IMR-90 (cell line): Measurements from ENCODE around the gene ARL14EP. TPM values are rescaled to one million over a fixed set of nuclear protein-coding genes. Genes with fewer than 3 reads are reported as not detected.

Experiments
- ATAC-seq: fragments of 200-7000 bp; cut with Tn5 transposase; 2 replicates; pipeline ENCODE4 v1.9.1; 2020; ENCODE audit warnings: low read depth, mild to moderate bottlenecking, moderate library complexity
- BruUV-seq: library from RNA; stranded (reverse); fragments of 400-500 nt; replicated peaks from 2 replicates; lab custom pipeline; 2021; lab: Mats Ljungman, UMichigan
- CTCF ChIA-PET: fragments of 300-600 bp; formaldehyde crosslinking; extraction: SDS; loops from one replicate; lab custom pipeline; 2021; ENCODE audit warnings: antibody characterized with exemption; lab: Yijun Ruan, JAX
- POLR2A ChIA-PET: fragments of 300-600 bp; sonication (Branson Sonifier 250); formaldehyde crosslinking; loops from one replicate; lab custom pipeline; 2022; ENCODE audit warnings: antibody characterized with exemption; ENCODE audit not compliant: unreplicated experiment; lab: Charles Lee
- DNase-seq: peaks from one replicate; pipeline ENCODE4 v3.0.0; 2013
- H2AFZ ChIP-seq: replicated peaks from 2 replicates; pipeline ENCODE3; 2013; ENCODE audit warnings: low read length, mild to moderate bottlenecking; ENCODE audit not compliant: poor library complexity
- H2AK5ac ChIP-seq: 2 replicates; pipeline ENCODE4 v1.6.1; 2013; ENCODE audit warnings: low read depth, low read length, inconsistent platforms
- H2AK9ac ChIP-seq: replicated peaks from 2 replicates; pipeline ENCODE3; 2013; ENCODE audit warnings: mild to moderate bottlenecking, low read depth, low read length, moderate library complexity; ENCODE audit not compliant: poor library complexity
- H2BK120ac ChIP-seq: 2 replicates; pipeline ENCODE4 v1.6.1; 2013; ENCODE audit warnings: low read depth, low read length, inconsistent platforms
- H2BK15ac ChIP-seq: 3 replicates; pipeline ENCODE4 v1.6.1; 2013; ENCODE audit warnings: low read depth, low read length, inconsistent platforms
- H2BK20ac ChIP-seq: 2 replicates; pipeline ENCODE4 v1.6.1; 2013; ENCODE audit warnings: low read depth, mild to moderate bottlenecking, inconsistent platforms, low read length, moderate library complexity
- H2BK5ac ChIP-seq: 2 replicates; pipeline ENCODE4 v1.6.1; 2013; ENCODE audit warnings: mild to moderate bottlenecking, low read depth, low read length, inconsistent platforms; ENCODE audit not compliant: poor library complexity, severe bottlenecking
- H3K14ac ChIP-seq: replicated peaks from 2 replicates; pipeline ENCODE4 v1.6.1; 2013; ENCODE audit warnings: low read depth, low read length, inconsistent platforms
- H3K18ac ChIP-seq: 2 replicates; pipeline ENCODE4 v1.6.1; 2013; ENCODE audit warnings: low read depth, low read length, control low read depth
- H3K23ac ChIP-seq: 2 replicates; pipeline ENCODE4 v1.6.1; 2013; ENCODE audit warnings: low read depth, low read length, inconsistent platforms
- H3K27ac ChIP-seq: 2 replicates; pipeline ENCODE4 v1.5.1; 2013; ENCODE audit warnings: mild to moderate bottlenecking, control low read depth, low read length; ENCODE audit not compliant: insufficient read depth
- H3K27me3 ChIP-seq: 2 replicates; pipeline ENCODE4 v1.6.1; 2013; ENCODE audit warnings: low read length; ENCODE audit not compliant: control insufficient read depth, insufficient read depth
- H3K36me3 ChIP-seq: 2 replicates; pipeline ENCODE4 v1.6.1; 2013; ENCODE audit warnings: low read length, mixed read lengths; ENCODE audit not compliant: control insufficient read depth, insufficient read depth
- H3K4ac ChIP-seq: 2 replicates; pipeline ENCODE4 v1.6.1; 2013; ENCODE audit warnings: low read depth, low read length, inconsistent platforms
- H3K4me1 ChIP-seq: 2 replicates; pipeline ENCODE4 v1.6.1; 2013; ENCODE audit warnings: low read length, mixed read lengths; ENCODE audit not compliant: control insufficient read depth, insufficient read depth
- H3K4me2 ChIP-seq: 2 replicates; pipeline ENCODE4 v1.6.1; 2013; ENCODE audit warnings: low read depth, mild to moderate bottlenecking, control low read depth, low read length, moderate library complexity
- H3K4me3 ChIP-seq: 2 replicates; pipeline ENCODE4 v1.5.1; 2013; ENCODE audit warnings: low read depth, mild to moderate bottlenecking, control low read depth, low read length, moderate library complexity; ENCODE audit not compliant: insufficient read depth
- H3K56ac ChIP-seq: 2 replicates; pipeline ENCODE4 v1.6.1; 2013; ENCODE audit warnings: low read length, inconsistent platforms; ENCODE audit not compliant: insufficient read depth; ENCODE audit errors: extremely low read depth
- H3K79me1 ChIP-seq, 2 experiments: 2 replicates each; pipeline ENCODE4 v1.6.1; 2013; ENCODE audit warnings: low read length in 2 of 2, inconsistent platforms in 1 of 2, low read depth in 1 of 2
- H3K9ac ChIP-seq: 2 replicates; pipeline ENCODE4 v1.6.1; 2013; ENCODE audit warnings: low read depth, low read length, control low read depth
- H3K9me1 ChIP-seq: 2 replicates; pipeline ENCODE4 v1.6.1; 2013; ENCODE audit warnings: low read length, inconsistent platforms; ENCODE audit not compliant: insufficient read depth
- H3K9me3 ChIP-seq: 2 replicates; pipeline ENCODE4 v1.6.1; 2013; ENCODE audit warnings: low read length; ENCODE audit not compliant: control insufficient read depth, insufficient read depth
- H4K20me1 ChIP-seq: 2 replicates; pipeline ENCODE4 v1.6.1; 2013; ENCODE audit warnings: low read length, inconsistent platforms; ENCODE audit not compliant: insufficient read depth
- H4K5ac ChIP-seq: 2 replicates; pipeline ENCODE4 v1.6.1; 2013; ENCODE audit warnings: mild to moderate bottlenecking, low read depth, low read length, control low read depth
- H4K8ac ChIP-seq, 2 experiments: 2 replicates each; pipeline ENCODE4 v1.6.1; 2013; ENCODE audit warnings: low read depth in 2 of 2, low read length in 2 of 2, control low read depth in 1 of 2, inconsistent platforms in 1 of 2
- H4K91ac ChIP-seq: 2 replicates; pipeline ENCODE4 v1.6.1; 2013; ENCODE audit warnings: low read depth, low read length, inconsistent platforms; ENCODE audit not compliant: insufficient read depth
- BHLHE40 ChIP-seq: fragments of 150-350 bp; IDR thresholded peaks from 2 replicates; pipeline ENCODE4 v1.6.1; 2016; ENCODE audit warnings: mild to moderate bottlenecking, low read depth, low read length
- CHD1 ChIP-seq: IDR thresholded peaks from 2 replicates; pipeline ENCODE4 v1.6.1; 2012; ENCODE audit warnings: low read depth, low read length, improper control_type of control experiment
- CTCF ChIP-seq: conservative IDR thresholded peaks from 2 replicates; pipeline ENCODE4 v1.5.1; 2012; ENCODE audit warnings: mild to moderate bottlenecking, low read depth, low read length, improper control_type of control experiment
- ELK1 ChIP-seq: fragments of 150-350 bp; IDR thresholded peaks from 2 replicates; pipeline ENCODE4 v1.6.1; 2016; ENCODE audit warnings: low read depth, mild to moderate bottlenecking, low read length, moderate library complexity, borderline replicate concordance
- FOS ChIP-seq: fragments of 150-350 bp; IDR thresholded peaks from 2 replicates; pipeline ENCODE4 v1.6.1; 2016; ENCODE audit warnings: low read depth, low read length
- MAFK ChIP-seq: IDR thresholded peaks from 2 replicates; pipeline ENCODE4 v1.6.1; 2012; ENCODE audit warnings: low read depth, low read length, improper control_type of control experiment
- MXI1 ChIP-seq: IDR thresholded peaks from 2 replicates; pipeline ENCODE4 v1.6.1; 2012; ENCODE audit warnings: low read depth, mild to moderate bottlenecking, low read length, moderate library complexity, borderline replicate concordance
- NFE2L2 ChIP-seq: fragments of 150-350 bp; IDR thresholded peaks from 2 replicates; pipeline ENCODE4 v1.6.1; 2016; ENCODE audit warnings: low read depth, mild to moderate bottlenecking, low read length
- POLR2A ChIP-seq: IDR thresholded peaks from 2 replicates; pipeline ENCODE4 v1.6.1; 2012; ENCODE audit warnings: mild to moderate bottlenecking, low read depth, low read length
- RAD21 ChIP-seq: IDR thresholded peaks from 2 replicates; pipeline ENCODE4 v1.6.1; 2012; ENCODE audit warnings: low read length, improper control_type of control experiment
- RFX5 ChIP-seq: IDR thresholded peaks from 2 replicates; pipeline ENCODE4 v1.8.0; 2012; ENCODE audit warnings: low read depth, mild to moderate bottlenecking, low read length, moderate library complexity
- SMC3 ChIP-seq: fragments of 150-350 bp; IDR thresholded peaks from 2 replicates; pipeline ENCODE4 v1.6.1; 2016; ENCODE audit warnings: low read depth, mild to moderate bottlenecking, antibody characterized with exemption, low read length, moderate library complexity
- USF2 ChIP-seq: fragments of 150-350 bp; IDR thresholded peaks from 2 replicates; pipeline ENCODE4 v1.6.1; 2017; ENCODE audit warnings: mild to moderate bottlenecking, antibody characterized with exemption, low read length, low read depth
- WGBS, 2 experiments: methylation state at CpG; one replicate each; pipeline versions ENCODE4 v1.1.5 to v1.1.7; 2013; ENCODE audit warnings: missing lambda C conversion rate in 2 of 2; ENCODE audit not compliant: insufficient read length in 1 of 2; ENCODE audit errors: extremely low coverage in 2 of 2; 5-methylcytosine and 5-hydroxymethylcytosine counted together
- dilution Hi-C: fragments of 300-500 bp; cut with HindIII; formaldehyde crosslinking; loops from one replicate; pipeline ENCODE4 v1.14.3; 2018; ENCODE audit warnings: low sequenced_read_pairs; ENCODE audit not compliant: unreplicated experiment
- in situ Hi-C: fragments of 300-500 bp; cut with MboI; formaldehyde crosslinking; loops from 3 replicates; pipeline ENCODE4 v1.14.3; 2019; ENCODE audit warnings: low sequenced_read_pairs, inconsistent platforms, mixed read lengths
- intact Hi-C: fragments of 100-400 bp; cut with micrococcal nuclease; formaldehyde crosslinking; loops from 2 replicates; pipeline ENCODE4 v1.10.0; 2022
- polyA plus RNA-seq, 3 experiments: library from polyadenylated mRNA; depleted of rRNA; stranded (reverse); fragments of >200 nt; gene quantifications; 2 replicates each; pipeline ENCODE4 v1.2.3, GENCODE V29; 2012; ENCODE audit warnings: low replicate concordance in 1 of 3
- total RNA-seq: library from RNA; depleted of rRNA; stranded (reverse); fragments of >200 nt; gene quantifications from 2 replicates; pipeline ENCODE4 v1.2.3, GENCODE V29; 2012

ARL14EP gene
- total and polyA plus RNA-seq, 2 of the 4 experiments (the other 2 are of a cell fraction), result 13.8 to 15.7 TPM

GRCh38 chr11:30368394-30368793, 45.5 kb downstream of the ARL14EP start:
- H3K56ac ChIP-seq, result no peak overlapping the region
- H2BK120ac ChIP-seq, result no peak overlapping the region
- H3K27me3 ChIP-seq, result no peaks in the 10 kb centered on the region
- no peak overlapping the region for H4K91ac ChIP-seq
- H2AK9ac ChIP-seq, result no peak overlapping the region
- no peak overlapping the region for H2AK5ac ChIP-seq
- no peak overlapping the region for H2BK5ac ChIP-seq
- H3K9me3 ChIP-seq, result no peaks in the 10 kb centered on the region
- intact Hi-C loops (no loop called here), in situ Hi-C loops (no loop called here), dilution Hi-C loops (no loop called here)
- H2BK20ac ChIP-seq, result no peak overlapping the region
- H4K5ac ChIP-seq, result no peak overlapping the region
- no peak overlapping the region for H3K27ac ChIP-seq
- no peaks in the 10 kb centered on the region for H3K36me3 ChIP-seq
- no peak overlapping the region for H3K4me3 ChIP-seq
- ChIA-PET POLR2A (no interaction called here), CTCF (no interaction called here)
- no peak for DNase-seq
- H4K8ac ChIP-seq, result no peak overlapping the region
- no peaks in the 10 kb centered on the region; the same call in 1 of the 2 replicates for H3K4me1 ChIP-seq
- no peak overlapping the region for H3K23ac ChIP-seq
- H3K9ac ChIP-seq, result no peak overlapping the region
- TF ChIP-seq MAFK (no peak), POLR2A (no peak), CTCF (no peak), ELK1 (no peak), RAD21 (no peak), SMC3 (no peak), USF2 (no peak), RFX5 (no peak), NFE2L2 (no peak), FOS (no peak), MXI1 (no peak), BHLHE40 (no peak), CHD1 (no peak)
- no peaks in the 10 kb centered on the region for H3K9me1 ChIP-seq
- H3K4me2 ChIP-seq, result no peak overlapping the region
- H3K14ac ChIP-seq, result no peak overlapping the region
- no peak overlapping the region for H3K18ac ChIP-seq
- no peak overlapping the region for H2BK15ac ChIP-seq
- H2AFZ ChIP-seq, result no peak overlapping the region
- no TSS peak for BruUV-seq
- ATAC-seq, result no peak
- no CpG with 5 or more reads among the region's 4 CpGs for WGBS, 2 experiments
- no peaks in the 10 kb centered on the region for H4K20me1 ChIP-seq
- H3K79me1 ChIP-seq, result no peaks in the 10 kb centered on the region
- H3K4ac ChIP-seq, result no peak overlapping the region
